HL-60 (cell line): ENCODE measurements around the gene MON2.
"Not testable (repeated sequence)": the region's sequence is repeated elsewhere in the genome, so short reads cannot be mapped to it uniquely, and the experiment has no call there.

Experiments
- DNase-seq, 2 experiments: peaks; one replicate each; pipeline ENCODE4 v3.0.0-alpha.2; 2010 to 2020; ENCODE audit warnings: low read depth in 1 of 2, low spot score in 1 of 2
- H3K27ac ChIP-seq: fragments of 250-450 bp; sonication (Bioruptor Pico); replicated peaks from 2 replicates; pipeline ENCODE4 v1.5.1; 2020; ENCODE audit warnings: mild to moderate bottlenecking, moderate library complexity
- H3K27me3 ChIP-seq: fragments of 250-450 bp; sonication (Bioruptor Pico); 2 replicates; pipeline ENCODE4 v1.5.1; 2021; ENCODE audit warnings: mild to moderate bottlenecking, moderate library complexity; ENCODE audit not compliant: insufficient read depth, poor library complexity, severe bottlenecking
- H3K4me3 ChIP-seq: replicated peaks from 2 replicates; pipeline ENCODE4 v1.5.1; 2011; ENCODE audit warnings: mild to moderate bottlenecking, control low read depth, low read length; ENCODE audit not compliant: insufficient read depth
- CTCF ChIP-seq: IDR thresholded peaks from one replicate; pipeline ENCODE4 v1.5.1; 2011; ENCODE audit warnings: low read length, control low read depth, inconsistent platforms; ENCODE audit not compliant: insufficient read depth
- GABPA ChIP-seq: IDR thresholded peaks from 2 replicates; pipeline ENCODE4 v1.6.1; 2012; ENCODE audit warnings: low read depth
- POLR2AphosphoS5 ChIP-seq: IDR thresholded peaks from 2 replicates; pipeline ENCODE4 v1.6.1; 2012; ENCODE audit warnings: low read depth
- REST ChIP-seq: IDR thresholded peaks from 2 replicates; pipeline ENCODE4 v1.6.1; 2012; ENCODE audit warnings: low read depth; ENCODE audit not compliant: insufficient replicate concordance
- SPI1 ChIP-seq: IDR thresholded peaks from 2 replicates; pipeline ENCODE4 v1.6.1; 2012; ENCODE audit warnings: low read depth, mild to moderate bottlenecking, borderline replicate concordance

The MON2 gene

GRCh38 chr12:62438098-62438692, 28.4 kb upstream of the MON2 start:
- no peaks in the 10 kb centered on the region for H3K27me3 ChIP-seq
- no peak overlapping the region for H3K4me3 ChIP-seq
- no peak overlapping the region for H3K27ac ChIP-seq
- TF ChIP-seq SPI1 (no peak), GABPA (no peak), REST (no peak), CTCF (no peak), POLR2AphosphoS5 (no peak)
- peak; percentile 35 to 60 for DNase-seq

DNA sequence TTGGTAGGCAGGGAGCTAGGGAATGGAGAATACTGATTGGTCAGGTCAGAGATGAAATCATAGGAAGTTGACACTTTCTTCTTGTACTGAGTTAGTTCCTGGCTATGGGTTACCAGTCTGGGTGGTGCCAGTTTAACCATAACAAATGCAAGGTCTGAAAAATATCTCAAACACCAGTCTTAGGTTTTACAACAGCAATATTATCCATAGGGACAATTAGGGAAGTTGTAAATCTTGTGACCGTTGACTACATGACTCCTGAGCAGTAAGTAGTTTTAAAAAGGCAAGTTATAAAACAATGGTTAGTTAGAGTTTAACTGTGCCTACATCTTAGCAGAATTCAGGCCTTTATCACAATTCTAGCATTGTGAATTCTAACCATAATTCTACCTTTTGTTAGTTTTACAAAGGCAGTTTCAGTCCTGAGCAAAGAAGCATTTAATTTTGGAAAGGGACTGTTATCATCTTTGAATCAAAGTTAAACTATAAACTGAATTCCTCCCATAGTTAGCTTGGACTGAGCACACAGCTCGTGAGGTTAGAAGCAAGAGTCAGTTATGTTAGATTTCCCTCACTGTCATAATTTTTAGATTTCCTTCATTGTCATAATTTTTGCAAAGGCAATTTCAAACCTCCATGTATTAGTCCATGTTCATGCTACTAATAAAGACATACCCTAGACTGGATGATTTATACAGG, 19.7 kb upstream of the MON2 start:
- TF ChIP-seq GABPA = no peak
- TF ChIP-seq CTCF = no peak
- TF ChIP-seq POLR2AphosphoS5 = no peak
- no peak for TF ChIP-seq REST
- TF ChIP-seq SPI1 = no peak
- no peak overlapping the region for H3K27ac ChIP-seq
- no peak overlapping the region for H3K4me3 ChIP-seq
- no peak for DNase-seq
- H3K27me3 ChIP-seq = no peaks in the 10 kb centered on the region

DNA sequence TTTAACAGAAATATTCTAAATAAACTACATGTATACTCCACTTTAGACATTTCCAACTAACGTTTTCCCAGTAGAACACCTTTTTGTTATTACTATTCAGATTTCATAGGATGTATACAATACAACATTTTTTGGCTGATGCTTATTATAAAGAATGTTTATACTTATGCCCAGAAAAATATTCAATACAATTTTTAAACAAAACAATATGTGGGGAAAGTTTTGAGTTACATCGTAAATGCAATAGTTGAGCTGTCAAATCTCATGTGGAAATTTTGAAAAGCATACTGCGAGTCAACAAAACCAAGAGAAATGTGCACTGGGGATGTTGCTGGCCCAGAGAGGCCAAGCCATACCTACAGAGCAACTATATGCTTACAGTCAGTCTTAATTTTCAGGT, 18.2 kb upstream of the MON2 start:
- no peak for DNase-seq
- no peak for TF ChIP-seq GABPA

DNA sequence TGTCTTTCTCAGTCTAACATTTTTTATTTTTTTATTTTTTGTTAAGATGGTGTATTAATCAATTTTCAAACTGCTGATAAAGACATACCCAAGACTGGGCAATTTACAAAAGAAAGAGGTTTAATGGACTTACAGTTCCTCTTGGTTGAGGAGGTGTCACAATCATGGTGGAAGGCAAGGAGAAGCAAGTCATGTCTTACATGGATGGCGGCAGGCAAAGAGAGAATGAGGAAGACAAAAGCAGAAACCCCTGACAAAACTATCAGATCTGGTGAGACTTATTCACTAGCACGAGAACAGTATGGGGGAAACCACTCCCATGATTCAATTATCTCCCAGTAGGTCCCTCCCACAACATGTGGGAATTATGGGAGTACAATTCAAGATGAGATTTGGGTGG, 11.2 kb upstream of the MON2 start:
- H3K27me3 ChIP-seq, H3K27ac ChIP-seq, H3K4me3 ChIP-seq: not testable (repeated sequence)
- DNase-seq = peak in 1 of 2 experiments; percentile 28

More for the DNA sequence above, 18.2 kb upstream of the MON2 start:
- no peak overlapping the region for H3K27ac ChIP-seq
- H3K27me3 ChIP-seq = no peaks in the 10 kb centered on the region
- H3K4me3 ChIP-seq = no peak overlapping the region

GRCh38 chr12:62458626-62459025, 8.0 kb upstream of the MON2 start:
- no peaks in the 10 kb centered on the region for H3K27me3 ChIP-seq
- no peak for TF ChIP-seq CTCF
- no peak for TF ChIP-seq REST
- TF ChIP-seq SPI1 = no peak
- no peak for TF ChIP-seq GABPA
- TF ChIP-seq POLR2AphosphoS5 = no peak
- H3K4me3 ChIP-seq = no peak overlapping the region
- DNase-seq = no peak
- no peak overlapping the region for H3K27ac ChIP-seq
